ENCODE measurements around the gene FLAD1.

DNA sequence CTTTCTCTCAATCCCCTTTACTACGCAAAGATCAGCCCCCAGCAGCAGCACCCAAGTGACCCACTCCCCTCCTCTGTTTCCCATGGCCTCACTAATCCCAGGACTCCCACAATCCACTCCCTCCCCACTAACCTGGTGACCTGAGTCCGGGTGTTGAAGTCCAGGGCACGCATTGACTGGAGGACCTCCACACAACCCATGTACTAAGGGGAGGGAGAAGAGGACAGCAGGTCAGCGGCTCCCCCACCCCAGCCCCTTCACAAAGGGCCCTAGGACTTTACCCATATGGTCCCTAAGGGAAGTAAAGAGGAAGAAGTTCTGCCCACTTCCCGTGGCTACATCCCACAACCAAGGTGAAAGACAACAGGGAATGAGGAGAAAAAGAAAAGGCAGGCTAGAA lies 13.9 kb upstream of the FLAD1 start:
- TF ChIP-seq, protein P1, sequence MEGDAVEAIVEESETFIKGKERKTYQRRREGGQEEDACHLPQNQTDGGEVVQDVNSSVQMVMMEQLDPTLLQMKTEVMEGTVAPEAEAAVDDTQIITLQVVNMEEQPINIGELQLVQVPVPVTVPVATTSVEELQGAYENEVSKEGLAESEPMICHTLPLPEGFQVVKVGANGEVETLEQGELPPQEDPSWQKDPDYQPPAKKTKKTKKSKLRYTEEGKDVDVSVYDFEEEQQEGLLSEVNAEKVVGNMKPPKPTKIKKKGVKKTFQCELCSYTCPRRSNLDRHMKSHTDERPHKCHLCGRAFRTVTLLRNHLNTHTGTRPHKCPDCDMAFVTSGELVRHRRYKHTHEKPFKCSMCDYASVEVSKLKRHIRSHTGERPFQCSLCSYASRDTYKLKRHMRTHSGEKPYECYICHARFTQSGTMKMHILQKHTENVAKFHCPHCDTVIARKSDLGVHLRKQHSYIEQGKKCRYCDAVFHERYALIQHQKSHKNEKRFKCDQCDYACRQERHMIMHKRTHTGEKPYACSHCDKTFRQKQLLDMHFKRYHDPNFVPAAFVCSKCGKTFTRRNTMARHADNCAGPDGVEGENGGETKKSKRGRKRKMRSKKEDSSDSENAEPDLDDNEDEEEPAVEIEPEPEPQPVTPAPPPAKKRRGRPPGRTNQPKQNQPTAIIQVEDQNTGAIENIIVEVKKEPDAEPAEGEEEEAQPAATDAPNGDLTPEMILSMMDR (IDR thresholded peaks at IDR 0.05) = no peak
- TF ChIP-seq POLR2AphosphoS5 (IDR thresholded peaks at IDR 0.05) (no peak), EP300 (IDR thresholded peaks at IDR 0.05) (no peak), POLR2A (IDR thresholded peaks at IDR 0.05) (no peak)

Measured in gastroesophageal sphincter (tissue), 3 donors.